Endothelial cell of umbilical vein (primary cell): ENCODE results near the gene FGF19. TPM values are rescaled to one million over a fixed set of nuclear protein-coding genes. Genes with fewer than 3 reads are reported as not detected.

Experiments used
- BruUV-seq: library from RNA; stranded (reverse); fragments of 400-500 nt; replicated peaks from 2 replicates; lab custom pipeline; 2021; lab: Mats Ljungman, UMichigan
- CTCF ChIA-PET: fragments of 300-600, 350-600 bp; sonication (Branson Sonifier 250); formaldehyde crosslinking; loops from one replicate; lab custom pipeline; 2021; ENCODE audit warnings: antibody characterized with exemption, inconsistent platforms; lab: Charles Lee
- POLR2A ChIA-PET: fragments of 300-600, 350-600 bp; sonication (Branson Sonifier 250); formaldehyde crosslinking; loops from one replicate; lab custom pipeline; 2021; ENCODE audit warnings: antibody characterized with exemption, inconsistent platforms; lab: Charles Lee
- DNase-seq: peaks from one replicate; pipeline ENCODE4 v3.0.0-alpha.2; 2011; ENCODE audit warnings: low read depth, low spot score
- FAIRE-seq: peaks from 2 replicates; lab custom pipeline; 2011; peaks lifted over from hg19 to GRCh38; lab: Jason Lieb, UNC
- H2AFZ ChIP-seq: 2 replicates; pipeline ENCODE4 v1.6.0; 2012; ENCODE audit warnings: low read depth, low read length, control low read depth, inconsistent platforms
- H3K27ac ChIP-seq: 2 replicates; pipeline ENCODE4 v1.5.1; 2011; ENCODE audit warnings: low read depth, mild to moderate bottlenecking, control low read depth, low read length, moderate library complexity; ENCODE audit not compliant: insufficient read depth
- H3K27me3 ChIP-seq, 2 experiments: 2 replicates each; pipeline versions ENCODE4 v1.6.0 to v1.6.1; 2011; ENCODE audit warnings: low read length in 2 of 2, mixed read lengths in 1 of 2; ENCODE audit not compliant: control insufficient read depth in 2 of 2, insufficient read depth in 2 of 2
- H3K36me3 ChIP-seq, 2 experiments: 2 replicates in 1 of 2; 3 replicates in 1 of 2; pipeline ENCODE4 v1.5.1; 2011; ENCODE audit warnings: low read length in 2 of 2, mild to moderate bottlenecking in 1 of 2, moderate library complexity in 1 of 2; ENCODE audit not compliant: control insufficient read depth in 2 of 2, insufficient read depth in 2 of 2; ENCODE audit errors: extremely low read depth in 1 of 2
- H3K4me1 ChIP-seq: 3 replicates; pipeline ENCODE4 v1.5.1; 2011; ENCODE audit warnings: mild to moderate bottlenecking, low read length; ENCODE audit not compliant: control insufficient read depth, insufficient read depth; ENCODE audit errors: extremely low read depth
- H3K4me2 ChIP-seq: 2 replicates; pipeline ENCODE4 v1.6.1; 2011; ENCODE audit warnings: low read length, control low read depth, mixed read lengths; ENCODE audit not compliant: insufficient read depth
- H3K4me3 ChIP-seq, 3 experiments: fragments of 200-600 bp in 1 of 3; sonication (generic), shearing (Covaris generic) in 1 of 3; replicated peaks in 1 of 3; 2 replicates each; pipeline ENCODE4 v1.5.1; 2011 to 2016; ENCODE audit warnings: control low read depth in 3 of 3, low read length in 3 of 3, mild to moderate bottlenecking in 2 of 3, inconsistent platforms in 1 of 3, low read depth in 1 of 3, moderate library complexity in 1 of 3; ENCODE audit not compliant: insufficient read depth in 1 of 3
- H3K79me2 ChIP-seq: 2 replicates; pipeline ENCODE4 v1.6.0; 2012; ENCODE audit warnings: low read length, inconsistent platforms; ENCODE audit not compliant: control insufficient read depth, insufficient read depth
- H3K9ac ChIP-seq: replicated peaks from 2 replicates; pipeline ENCODE3; 2011; ENCODE audit warnings: low read length, control low read depth; ENCODE audit not compliant: insufficient read depth; ENCODE audit errors: extremely low read depth
- H3K9me1 ChIP-seq: replicated peaks from 3 replicates; pipeline ENCODE4 v1.6.0; 2011; ENCODE audit warnings: mild to moderate bottlenecking, low read length; ENCODE audit not compliant: control insufficient read depth, insufficient read depth; ENCODE audit errors: extremely low read depth
- H3K9me3 ChIP-seq: replicated peaks from 2 replicates; pipeline ENCODE4 v1.5.1; 2012; ENCODE audit warnings: low read length, inconsistent platforms; ENCODE audit not compliant: control insufficient read depth, insufficient read depth
- H4K20me1 ChIP-seq: replicated peaks from 2 replicates; pipeline ENCODE3; 2011; ENCODE audit warnings: mild to moderate bottlenecking, low read length; ENCODE audit not compliant: control insufficient read depth, insufficient read depth; ENCODE audit errors: extremely low read depth
- CTCF ChIP-seq, 2 donors: IDR thresholded peaks; 1 replicate in 1 of 2; 2 replicates in 1 of 2; pipeline ENCODE4 v1.5.1; 2011; ENCODE audit warnings: low read length in 2 of 2, mild to moderate bottlenecking in 2 of 2, moderate library complexity in 2 of 2, control low read depth in 1 of 2, inconsistent platforms in 1 of 2, low read depth in 1 of 2; ENCODE audit not compliant: insufficient read depth in 1 of 2; ENCODE audit errors: extremely low read depth in 1 of 2
- MYC ChIP-seq: IDR thresholded peaks from one replicate; pipeline ENCODE4 v1.6.1; 2011; ENCODE audit warnings: mild to moderate bottlenecking, low read depth, low read length
- POLR2AphosphoS5 ChIP-seq: IDR thresholded peaks from 2 replicates; pipeline ENCODE4 v1.6.1; 2012; ENCODE audit warnings: low read depth, mild to moderate bottlenecking, control low read depth, low read length, moderate library complexity; ENCODE audit not compliant: insufficient read depth
- dilution Hi-C: fragments of 300-500 bp; cut with MboI; formaldehyde crosslinking; loops from one replicate; pipeline ENCODE4 v1.15.0; 2019; ENCODE audit warnings: low sequenced_read_pairs; ENCODE audit not compliant: extremely low pct_ligation_motif_present
- intact Hi-C: fragments of 100-400 bp; cut with micrococcal nuclease; formaldehyde crosslinking; loops from one replicate; pipeline ENCODE4 v1.10.0; 2022
- polyA plus RNA-seq, 4 experiments: library from polyadenylated mRNA; depleted of rRNA in 3 of 4; stranded (reverse) in 3 of 4; unstranded in 1 of 4; fragments of >200 nt; gene quantifications; 2 replicates each; pipeline versions ENCODE4 v1.2.1 to v1.2.3, GENCODE V29; 2011 to 2012; ENCODE audit warnings: missing spikeins in 1 of 4
- total RNA-seq: library from RNA; stranded (reverse); gene quantifications from 2 replicates; pipeline ENCODE4 v1.2.3, GENCODE V29; 2021

FGF19 gene
- total and polyA plus RNA-seq, 2 donors (not counting 3 experiments of a cell fraction or from before 2014, with no cell fraction given) = 0.03 TPM; not detected in 1

DNA sequence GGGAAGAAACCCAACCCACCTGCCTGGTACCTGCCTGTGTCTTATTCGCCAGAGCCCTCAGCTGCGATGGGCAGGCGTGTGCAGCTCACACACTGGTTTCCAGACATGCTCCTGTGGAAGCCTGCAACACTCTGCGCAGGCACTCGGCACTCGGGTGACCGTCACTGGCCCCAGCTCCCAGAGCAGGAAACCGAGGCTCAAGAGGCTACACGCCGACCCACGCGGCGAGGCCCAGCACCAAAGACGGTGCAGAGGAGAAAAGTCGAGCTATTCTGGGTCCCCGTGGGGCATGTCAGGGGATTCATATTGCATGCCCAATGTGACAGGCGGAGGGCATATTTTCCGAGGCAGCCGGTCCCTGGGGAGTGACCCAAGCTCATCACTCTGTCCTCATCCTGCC is 11.6 kb upstream of the FGF19 start:
- H3K36me3 ChIP-seq = no peaks in the 10 kb centered on the region
- DNase-seq = no peak
- H3K27me3 ChIP-seq = peaks cover 10 to 18% of the 10 kb centered on the region in 2 experiments
- no TSS peak for BruUV-seq
- no peaks in the 10 kb centered on the region for H3K9me3 ChIP-seq
- H3K79me2 ChIP-seq = no peaks in the 10 kb centered on the region
- TF ChIP-seq CTCF (IDR thresholded peaks at IDR 0.05; ENCODE audit: extremely low read depth in 1 of 2, insufficient read depth in 1 of 2, low read depth in 1 of 2, low read length in 2 of 2) (no peak), MYC (no peak), POLR2AphosphoS5 (no peak)
- H3K27ac ChIP-seq = no peak overlapping the region
- H3K9ac ChIP-seq = no peak overlapping the region
- H3K9me1 ChIP-seq = no peaks in the 10 kb centered on the region
- H3K4me2 ChIP-seq = no peak overlapping the region
- no peak overlapping the region for H2AFZ ChIP-seq
- H3K4me3 ChIP-seq = no peak overlapping the region
- intact Hi-C loops = loop anchor here (10.0 kb wide), 1 partner anchor 479 kb away; no protein-coding TSS in a partner anchor
- no peak for FAIRE-seq
- dilution Hi-C loops = no loop called here
- no peaks in the 10 kb centered on the region for H4K20me1 ChIP-seq
- POLR2A ChIA-PET = no interaction called here
- CTCF ChIA-PET = interaction anchor here (1.0 to 1.3 kb wide), 3 partner anchors 29 to 186 kb away, joined by 3 to 4 read pairs (median 3); no protein-coding TSS in a partner anchor
- no peaks in the 10 kb centered on the region for H3K4me1 ChIP-seq
